Measurements from ENCODE around the gene SHISA5.
"Not testable (repeated sequence)": the region's sequence is repeated elsewhere in the genome, so short reads cannot be mapped to it uniquely, and the experiment has no call there.

SHISA5 gene

GRCh38 chr3:48521635-48522034 lies 17.7 kb upstream of the SHISA5 start:
- no peak for DNase-seq (ENCODE audit: low read depth in 2 of 2, low spot score in 1 of 2)

GRCh38 chr3:48519277-48519643 lies 15.3 kb upstream of the SHISA5 start:
- DNase-seq (ENCODE audit: low read depth in 2 of 2, low spot score in 1 of 2): no peak

- DNase-seq (ENCODE audit: low read depth in 2 of 2, low spot score in 1 of 2): no peak
Observed at GRCh38 chr3:48518638-48519276, 14.8 kb upstream of the SHISA5 start.

- no peak for DNase-seq (ENCODE audit: low read depth in 2 of 2, low spot score in 1 of 2)
Observed at GRCh38 chr3:48518069-48518468, 14.1 kb upstream of the SHISA5 start.

- no peak for DNase-seq (ENCODE audit: low read depth in 2 of 2, low spot score in 1 of 2)
Observed at GRCh38 chr3:48516571-48516970, 12.6 kb upstream of the SHISA5 start.

GRCh38 chr3:48514431-48515227 lies 10.7 kb upstream of the SHISA5 start:
- no peak for DNase-seq (ENCODE audit: low read depth in 2 of 2, low spot score in 1 of 2)

- no peak for DNase-seq (ENCODE audit: low read depth in 2 of 2, low spot score in 1 of 2)
Observed at GRCh38 chr3:48511551-48511950, 7.6 kb upstream of the SHISA5 start.

- peak; percentile 43 to 60 for DNase-seq (ENCODE audit: low read depth in 2 of 2, low spot score in 1 of 2)
Observed at GRCh38 chr3:48507256-48508061, 3.5 kb upstream of the SHISA5 start.

- no peak for DNase-seq (ENCODE audit: low read depth in 2 of 2, low spot score in 1 of 2)
Observed at GRCh38 chr3:48505968-48506504, 2.1 kb upstream of the SHISA5 start.

- DNase-seq (ENCODE audit: low read depth in 2 of 2, low spot score in 1 of 2): no peak
Observed at GRCh38 chr3:48505146-48505545, 1.2 kb upstream of the SHISA5 start.

GRCh38 chr3:48503401-48504050 lies 448 bp downstream of the SHISA5 start:
- DNase-seq (ENCODE audit: low read depth in 2 of 2, low spot score in 1 of 2): no peak

- DNase-seq (ENCODE audit: low read depth in 2 of 2, low spot score in 1 of 2): no peak
Observed at GRCh38 chr3:48502728-48503168, 1.2 kb downstream of the SHISA5 start.

- no peak for DNase-seq (ENCODE audit: low read depth in 2 of 2, low spot score in 1 of 2)
Observed at GRCh38 chr3:48502121-48502520, 1.9 kb downstream of the SHISA5 start.

GRCh38 chr3:48501196-48501595 lies 2.8 kb downstream of the SHISA5 start:
- DNase-seq (ENCODE audit: low read depth in 2 of 2, low spot score in 1 of 2): no peak

GRCh38 chr3:48500656-48501055 lies 3.3 kb downstream of the SHISA5 start:
- DNase-seq (ENCODE audit: low read depth in 2 of 2, low spot score in 1 of 2): no peak

- DNase-seq (ENCODE audit: low read depth in 2 of 2, low spot score in 1 of 2): no peak
Observed at GRCh38 chr3:48493203-48493501, 10.8 kb downstream of the SHISA5 start.

- no peak for DNase-seq (ENCODE audit: low read depth in 2 of 2, low spot score in 1 of 2)
Observed at GRCh38 chr3:48492461-48493202, 11.3 kb downstream of the SHISA5 start.

- DNase-seq (ENCODE audit: low read depth in 2 of 2, low spot score in 1 of 2): no peak
Observed at GRCh38 chr3:48486952-48487351, 17.0 kb downstream of the SHISA5 start.

GRCh38 chr3:48482822-48483221 lies 21.2 kb downstream of the SHISA5 start:
- DNase-seq (ENCODE audit: low read depth in 2 of 2, low spot score in 1 of 2): not testable (repeated sequence)

- DNase-seq (ENCODE audit: low read depth in 2 of 2, low spot score in 1 of 2): not testable (repeated sequence)
Observed at GRCh38 chr3:48480891-48481290, 23.1 kb downstream of the SHISA5 start.
